Effector memory CD4-positive, alpha-beta T cell (primary cell): Measurements from ENCODE around the gene ZBTB7A.
"Not testable (repeated sequence)": the region's sequence is repeated elsewhere in the genome, so short reads cannot be mapped to it uniquely, and the experiment has no call there.

Source experiments
- DNase-seq, 3 donors: peaks; one replicate each; pipeline ENCODE4 v3.0.0-alpha.2; 2020
- H3K27ac ChIP-seq: 2 replicates; pipeline ENCODE4 v1.7.0; 2013; ENCODE audit warnings: mild to moderate bottlenecking, low read length, moderate library complexity; ENCODE audit not compliant: insufficient read depth, poor library complexity, severe bottlenecking
- H3K27me3 ChIP-seq: replicated peaks from 2 replicates; pipeline ENCODE4 v1.7.0; 2013; ENCODE audit warnings: mild to moderate bottlenecking, low read length; ENCODE audit not compliant: insufficient read depth, control insufficient read depth, poor library complexity, severe bottlenecking
- H3K36me3 ChIP-seq: 2 replicates; pipeline ENCODE4 v1.7.0; 2013; ENCODE audit warnings: mild to moderate bottlenecking, low read length, moderate library complexity; ENCODE audit not compliant: control insufficient read depth, insufficient read depth
- H3K4me1 ChIP-seq: 2 replicates; pipeline ENCODE4 v1.7.0; 2013; ENCODE audit warnings: low read length, mild to moderate bottlenecking; ENCODE audit not compliant: control insufficient read depth, insufficient read depth, poor library complexity, severe bottlenecking
- H3K4me3 ChIP-seq: 2 replicates; pipeline ENCODE4 v1.7.0; 2013; ENCODE audit warnings: low read length, low read depth, mild to moderate bottlenecking; ENCODE audit not compliant: insufficient read depth, poor library complexity, severe bottlenecking
- H3K9me3 ChIP-seq: 2 replicates; pipeline ENCODE4 v1.7.0; 2013; ENCODE audit warnings: mild to moderate bottlenecking, low read length, moderate library complexity; ENCODE audit not compliant: control insufficient read depth

ZBTB7A gene

DNA sequence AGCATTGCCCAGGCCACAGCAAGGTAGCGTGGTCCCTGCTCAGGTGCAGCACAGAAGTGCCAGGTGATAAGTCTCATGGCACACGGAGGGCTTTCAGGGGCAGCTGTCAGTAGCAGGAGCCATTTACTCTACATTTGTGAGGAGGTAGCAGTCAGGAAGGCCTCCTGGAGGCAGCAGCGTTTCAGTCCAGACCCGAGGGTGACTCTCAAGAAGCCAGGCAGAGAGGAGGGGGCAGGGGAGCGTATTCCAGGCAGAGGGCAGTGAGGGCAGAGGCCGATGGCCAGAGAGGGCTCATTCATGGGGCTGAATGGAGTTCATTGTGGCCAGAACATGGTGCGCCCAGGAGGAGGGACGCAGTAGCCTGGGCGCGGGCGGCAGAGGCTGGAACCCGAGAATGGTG lies 50.2 kb downstream of the ZBTB7A start:
- no peak for DNase-seq
- H3K27me3 ChIP-seq, result no peaks in the 10 kb centered on the region
- no peak overlapping the region for H3K4me3 ChIP-seq
- no peaks in the 10 kb centered on the region for H3K4me1 ChIP-seq
- peaks cover 33% of the 10 kb centered on the region for H3K36me3 ChIP-seq
- no peak overlapping the region for H3K27ac ChIP-seq
- no peaks in the 10 kb centered on the region for H3K9me3 ChIP-seq

DNA sequence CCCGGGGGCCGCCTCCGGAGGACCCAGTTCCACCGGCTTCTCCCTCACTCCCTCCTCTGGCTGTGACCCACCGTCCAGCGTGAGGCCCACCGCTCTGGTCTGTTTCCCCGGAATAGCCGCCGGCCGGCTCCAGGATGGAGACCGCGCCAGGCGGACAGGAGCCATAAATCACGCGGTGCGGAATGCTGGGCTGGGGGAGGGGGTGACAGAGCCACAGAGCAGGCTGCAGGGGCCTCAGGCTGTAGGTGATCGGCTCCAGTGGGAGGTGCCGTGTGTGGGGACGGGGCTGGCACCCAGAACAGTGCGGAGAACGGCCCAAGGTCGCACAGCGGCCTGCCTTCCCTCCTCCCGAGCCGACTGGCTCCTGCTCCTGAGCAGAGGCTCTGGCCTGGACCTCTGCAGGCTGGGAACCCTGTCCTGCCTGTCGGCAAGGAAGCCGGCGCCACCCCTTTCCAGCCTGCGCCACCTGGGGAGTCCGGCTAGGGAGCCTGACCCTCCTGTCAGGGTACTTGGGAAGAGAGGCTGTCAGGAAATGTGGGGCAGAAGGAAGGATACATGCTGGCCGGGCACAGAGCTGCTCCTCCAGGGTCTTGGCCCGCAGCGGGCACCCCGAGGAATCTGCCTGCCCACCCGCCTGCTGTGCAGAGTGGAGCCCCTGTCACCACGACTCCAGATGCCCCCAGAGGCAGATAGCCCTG lies 50.8 kb downstream of the ZBTB7A start:
- Histone ChIP-seq H3K4me1 (peaks cover 4% of the 10 kb centered on the region), H3K27ac (no peak overlapping the region), H3K36me3 (peaks cover 37% of the 10 kb centered on the region), H3K27me3 (no peaks in the 10 kb centered on the region), H3K9me3 (no peaks in the 10 kb centered on the region), H3K4me3 (no peak overlapping the region)
- DNase-seq, result no peak

DNA sequence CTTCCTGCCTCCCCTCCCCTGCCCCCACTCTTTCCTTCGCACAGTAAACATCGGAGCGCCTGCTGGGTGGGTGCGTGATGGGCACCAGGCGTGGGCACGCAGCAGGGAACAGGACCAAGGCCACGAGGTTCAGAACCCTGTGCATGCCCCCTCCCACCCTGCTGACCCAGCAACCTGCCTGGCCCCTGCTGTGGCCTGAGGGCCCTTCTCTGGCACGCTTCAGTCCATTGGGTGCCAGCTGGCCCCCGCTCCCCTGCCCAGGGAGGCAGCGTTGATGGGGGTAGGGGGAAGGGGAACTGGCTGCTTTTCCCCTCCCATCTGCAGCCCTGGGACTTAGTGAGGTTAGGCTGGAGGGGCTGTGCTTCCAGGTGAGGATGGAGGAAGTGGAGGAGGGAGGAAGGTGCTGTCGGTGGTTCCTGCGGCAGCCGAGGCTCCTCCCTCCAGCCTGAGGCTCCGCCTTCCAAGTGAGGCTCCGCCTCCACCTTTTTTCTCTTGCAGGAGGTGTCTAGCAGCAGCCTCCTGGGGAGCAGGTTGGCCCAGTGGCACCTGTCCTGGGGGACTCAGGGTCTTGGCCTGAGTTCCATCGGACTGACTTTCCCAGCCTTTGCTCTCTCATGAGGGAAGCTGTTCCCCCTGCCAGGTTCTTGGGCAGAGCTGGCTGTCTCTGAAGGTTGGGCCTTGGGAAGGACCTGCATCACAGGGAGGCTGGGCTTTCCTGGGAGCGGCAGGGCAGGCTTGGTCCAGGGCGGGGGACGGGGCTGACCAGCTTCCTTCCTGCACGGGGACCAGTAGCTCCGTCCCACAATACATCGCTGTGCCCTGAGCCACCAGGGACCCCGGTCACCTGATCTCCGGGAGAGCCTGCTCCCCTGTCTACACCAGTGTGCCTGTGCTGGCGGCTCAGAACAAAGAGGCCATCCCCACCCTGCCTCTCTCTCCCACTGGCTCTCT lies 51.9 kb downstream of the ZBTB7A start:
- no peak overlapping the region for H3K4me3 ChIP-seq
- DNase-seq, result peak in 2 of 3 donors; percentile 5 to 9
- peaks cover 43% of the 10 kb centered on the region for H3K36me3 ChIP-seq
- H3K9me3 ChIP-seq, result no peaks in the 10 kb centered on the region
- H3K27me3 ChIP-seq, result no peaks in the 10 kb centered on the region
- H3K27ac ChIP-seq, result no peak overlapping the region
- peaks cover 4% of the 10 kb centered on the region for H3K4me1 ChIP-seq

DNA sequence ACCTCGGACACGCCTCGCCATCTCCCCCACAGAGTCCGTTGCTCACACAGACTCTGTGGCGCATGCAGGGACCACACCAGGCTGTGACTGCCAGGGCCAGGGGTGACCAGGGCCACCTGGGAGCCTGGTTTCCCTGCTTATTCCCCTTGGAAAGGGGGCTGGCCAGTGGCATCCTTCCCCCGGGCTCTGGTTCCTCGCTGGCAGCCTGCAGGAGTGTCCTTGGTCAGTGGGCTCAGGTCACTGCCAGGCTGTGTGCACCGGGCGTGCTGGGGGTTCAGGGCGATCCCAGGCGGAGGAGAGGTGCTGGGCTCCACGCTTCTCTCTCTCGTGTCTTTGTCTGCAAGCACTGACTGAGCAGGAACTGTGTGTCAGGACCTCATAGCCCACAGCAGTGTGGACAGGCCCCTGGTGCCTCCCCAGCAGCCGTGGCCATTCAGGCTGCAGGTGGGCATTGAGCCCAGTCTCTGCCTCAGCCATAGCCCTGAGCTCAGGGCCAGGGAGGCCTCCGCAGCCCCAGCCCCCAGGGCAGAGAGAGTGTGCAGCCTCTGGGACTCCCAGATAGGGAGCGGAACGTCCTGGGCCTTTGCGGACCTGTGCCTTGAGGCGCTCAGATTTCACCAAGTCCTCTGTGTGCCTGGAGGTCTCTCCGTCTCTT lies 52.7 kb downstream of the ZBTB7A start:
- Histone ChIP-seq H3K27me3 (no peaks in the 10 kb centered on the region), H3K27ac (no peak overlapping the region), H3K4me1 (peaks cover 12% of the 10 kb centered on the region), H3K9me3 (no peaks in the 10 kb centered on the region), H3K36me3 (peaks cover 43% of the 10 kb centered on the region), H3K4me3 (no peak overlapping the region)
- DNase-seq, result no peak

DNA sequence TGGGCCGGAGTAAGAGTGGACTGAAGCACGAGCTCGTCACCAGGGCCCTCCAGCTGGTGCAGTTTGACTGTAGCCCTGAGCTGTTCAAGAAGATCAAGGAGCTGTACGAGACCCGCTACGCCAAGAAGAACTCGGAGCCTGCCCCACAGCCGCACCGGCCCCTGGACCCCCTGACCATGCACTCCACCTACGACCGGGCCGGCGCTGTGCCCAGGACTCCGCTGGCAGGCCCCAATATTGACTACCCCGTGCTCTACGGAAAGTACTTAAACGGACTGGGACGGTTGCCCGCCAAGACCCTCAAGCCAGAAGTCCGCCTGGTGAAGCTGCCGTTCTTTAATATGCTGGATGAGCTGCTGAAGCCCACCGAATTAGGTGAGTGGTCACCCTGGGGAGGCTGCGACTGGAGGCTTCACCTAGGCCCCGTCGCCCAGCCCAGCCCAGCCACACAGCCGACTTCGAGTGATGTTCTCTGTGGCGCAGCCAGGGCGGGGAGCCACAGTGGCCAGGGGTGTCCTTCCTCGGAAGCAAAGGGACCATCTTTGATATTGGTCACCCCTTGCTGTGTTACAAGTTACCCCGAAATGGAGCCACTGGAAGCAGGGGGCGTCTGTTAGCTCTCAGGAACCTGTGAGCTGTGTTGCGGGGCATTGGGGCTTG lies 53.6 kb downstream of the ZBTB7A start:
- H3K4me1 ChIP-seq, result peaks cover 21% of the 10 kb centered on the region

DNA sequence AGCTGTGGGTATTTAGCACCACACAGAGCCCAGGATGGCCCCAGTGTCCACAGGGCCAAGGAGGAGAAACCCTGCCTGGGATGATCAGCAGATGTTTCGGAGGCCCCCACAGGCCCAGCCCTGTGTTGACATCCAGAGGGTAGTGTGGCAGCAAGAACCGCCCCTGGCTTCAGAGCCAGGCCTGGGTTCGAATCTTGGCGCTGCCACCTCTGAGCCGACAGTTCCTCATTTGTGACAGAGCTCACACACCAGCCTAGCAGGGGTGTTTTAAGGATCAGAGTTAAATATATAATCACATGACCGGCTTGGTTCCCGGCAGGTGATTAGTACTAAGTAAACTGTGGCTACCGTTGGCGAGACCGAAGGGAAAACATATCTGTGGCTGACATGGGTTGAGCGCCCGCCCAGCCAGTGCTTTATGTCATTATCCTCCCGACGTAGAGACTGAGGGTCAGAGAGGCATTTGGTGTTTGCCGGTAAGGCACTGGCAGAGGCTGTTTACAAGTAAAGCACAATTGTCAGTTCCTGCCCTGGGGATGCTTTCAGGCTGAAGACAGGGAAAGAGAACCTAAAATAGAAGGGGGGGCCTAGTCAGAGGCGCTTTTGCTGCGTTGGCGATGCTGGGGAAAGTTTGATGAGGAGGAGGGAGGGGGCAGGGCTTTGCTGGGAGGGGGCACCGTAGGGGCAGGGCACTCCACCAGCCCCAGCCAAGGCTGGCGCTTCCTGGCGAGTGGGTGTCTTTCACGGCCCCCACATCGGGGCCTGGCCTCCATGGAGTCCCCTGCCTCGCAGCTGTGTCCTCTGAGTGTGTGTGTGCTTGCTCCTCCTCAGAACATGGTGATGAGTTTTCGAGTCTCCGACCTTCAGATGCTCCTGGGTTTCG lies 54.4 kb downstream of the ZBTB7A start:
- DNase-seq, result no peak
- no peaks in the 10 kb centered on the region for H3K9me3 ChIP-seq
- no peaks in the 10 kb centered on the region for H3K27me3 ChIP-seq
- peaks cover 43% of the 10 kb centered on the region for H3K36me3 ChIP-seq
- no peak overlapping the region for H3K27ac ChIP-seq
- H3K4me1 ChIP-seq, result peaks cover 23% of the 10 kb centered on the region
- no peak overlapping the region for H3K4me3 ChIP-seq

More for the DNA sequence above, 53.6 kb downstream of the ZBTB7A start:
- no peaks in the 10 kb centered on the region for H3K27me3 ChIP-seq
- no peak overlapping the region for H3K4me3 ChIP-seq
- no peak overlapping the region for H3K27ac ChIP-seq
- no peaks in the 10 kb centered on the region for H3K9me3 ChIP-seq
- H3K36me3 ChIP-seq, result peaks cover 43% of the 10 kb centered on the region
- no peak for DNase-seq

DNA sequence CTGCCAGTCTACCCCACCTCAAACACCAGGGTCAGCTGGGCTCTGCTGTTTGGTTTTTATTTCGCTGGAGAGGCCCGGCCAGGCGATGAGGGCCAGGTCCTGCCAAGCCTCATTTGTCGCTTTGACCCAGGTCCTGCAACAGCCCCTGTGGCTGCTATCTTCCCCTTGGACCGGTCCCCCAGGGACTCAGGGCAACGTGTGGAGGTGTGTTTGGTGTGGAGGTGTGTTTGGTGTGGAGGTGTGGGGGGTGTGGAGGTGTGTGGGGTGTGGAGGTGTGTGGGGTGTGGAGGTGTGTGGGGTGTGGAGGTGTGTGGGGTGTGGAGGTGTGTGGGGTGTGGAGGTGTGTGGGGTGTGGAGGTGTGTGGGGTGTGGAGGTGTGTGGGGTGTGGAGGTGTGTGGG lies 55.3 kb downstream of the ZBTB7A start:
- H3K4me3 ChIP-seq, H3K9me3 ChIP-seq, DNase-seq, H3K27ac ChIP-seq, H3K27me3 ChIP-seq: not testable (repeated sequence)
- H3K36me3 ChIP-seq, result peaks cover 43% of the 10 kb centered on the region
- peaks cover 28% of the 10 kb centered on the region for H3K4me1 ChIP-seq

DNA sequence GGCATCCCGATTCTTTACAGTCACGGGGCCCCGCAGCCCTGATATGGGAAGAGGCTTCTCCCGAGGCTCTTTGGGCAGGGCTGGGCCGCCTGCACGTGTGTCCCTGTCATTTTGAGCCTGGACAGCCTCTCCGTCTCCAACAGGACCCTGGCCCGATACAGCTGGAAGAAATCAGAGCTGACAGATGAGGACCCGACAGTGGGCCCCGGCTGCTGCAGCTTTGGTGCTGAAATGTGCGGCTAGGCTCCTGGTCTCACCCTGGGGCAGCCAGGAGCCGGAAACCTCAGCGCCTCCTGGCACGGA lies 55.9 kb downstream of the ZBTB7A start:
- H3K4me3 ChIP-seq, result no peak overlapping the region
- H3K36me3 ChIP-seq, result peaks cover 38% of the 10 kb centered on the region
- no peaks in the 10 kb centered on the region for H3K9me3 ChIP-seq
- no peaks in the 10 kb centered on the region for H3K27me3 ChIP-seq
- no peak overlapping the region for H3K27ac ChIP-seq
- DNase-seq, result no peak
- H3K4me1 ChIP-seq, result peaks cover 28% of the 10 kb centered on the region
